HG03060 (cell line): ENCODE results near the gene ASAP3.
"Not testable (repeated sequence)": the region's sequence is repeated elsewhere in the genome, so short reads cannot be mapped to it uniquely, and the experiment has no call there.

Experiments used
- ATAC-seq: cut with Tn5 transposase; IDR thresholded peaks from one replicate; pipeline ENCODE4 v1.9.1; 2021; ENCODE audit warnings: low read depth, moderate number of reproducible peaks; ENCODE audit not compliant: unreplicated experiment

Gene ASAP3

GRCh38 chr1:23400324-23401114 is 83.5 kb downstream of the ASAP3 start:
- ATAC-seq = no peak

GRCh38 chr1:23399229-23399628 is 84.8 kb downstream of the ASAP3 start:
- no peak for ATAC-seq

- ATAC-seq = no peak
Observed at GRCh38 chr1:23397908-23398307, 86.1 kb downstream of the ASAP3 start.

- ATAC-seq = no peak
Observed at GRCh38 chr1:23396380-23396779, 87.6 kb downstream of the ASAP3 start.

GRCh38 chr1:23395849-23396248 is 88.1 kb downstream of the ASAP3 start:
- no peak for ATAC-seq

- no peak for ATAC-seq
Observed at GRCh38 chr1:23395154-23395724, 88.7 kb downstream of the ASAP3 start.

- no peak for ATAC-seq
Observed at GRCh38 chr1:23394684-23395083, 89.3 kb downstream of the ASAP3 start.

GRCh38 chr1:23394181-23394580 is 89.8 kb downstream of the ASAP3 start:
- no peak for ATAC-seq

- no peak for ATAC-seq
Observed at GRCh38 chr1:23393706-23394105, 90.3 kb downstream of the ASAP3 start.

GRCh38 chr1:23392125-23392855 is 91.7 kb downstream of the ASAP3 start:
- ATAC-seq = no peak

GRCh38 chr1:23389837-23390321 is 94.1 kb downstream of the ASAP3 start:
- no peak for ATAC-seq

GRCh38 chr1:23387494-23387893 is 96.5 kb downstream of the ASAP3 start:
- no peak for ATAC-seq

- no peak for ATAC-seq
Observed at GRCh38 chr1:23385119-23385621, 98.8 kb downstream of the ASAP3 start.

- no peak for ATAC-seq
Observed at GRCh38 chr1:23384312-23385058, 99.5 kb downstream of the ASAP3 start.

- no peak for ATAC-seq
Observed at GRCh38 chr1:23383577-23384311, 100.2 kb downstream of the ASAP3 start.

GRCh38 chr1:23381233-23381885 is 102.6 kb downstream of the ASAP3 start:
- no peak for ATAC-seq

GRCh38 chr1:23380719-23381118 is 103.3 kb downstream of the ASAP3 start:
- ATAC-seq = no peak

- ATAC-seq = not testable (repeated sequence)
Observed at GRCh38 chr1:23380236-23380635, 103.7 kb downstream of the ASAP3 start.
